Common myeloid progenitor, CD34-positive (primary cell): ENCODE data around the gene MBOAT1.

Source experiments
- CTCF ChIA-PET: fragments of 350-600 bp; sonication (Branson Sonifier 250); formaldehyde crosslinking; loops from one replicate; lab custom pipeline; 2021; ENCODE audit warnings: antibody characterized with exemption; lab: Charles Lee
- POLR2A ChIA-PET: fragments of 350-600 bp; sonication (Branson Sonifier 250); formaldehyde crosslinking; loops from one replicate; lab custom pipeline; 2021; ENCODE audit warnings: antibody characterized with exemption; lab: Charles Lee
- DNase-seq, 3 donors: peaks; one replicate each; pipeline versions ENCODE4 v3.0.0 to v3.0.0-alpha.2; 2013
- H3K27ac ChIP-seq, 2 experiments: 1 replicate in 1 of 2; 2 replicates in 1 of 2; pipeline ENCODE4 v1.7.0; 2013; ENCODE audit warnings: inconsistent platforms in 2 of 2, low read length in 2 of 2, mild to moderate bottlenecking in 2 of 2, low read depth in 1 of 2, moderate library complexity in 1 of 2; ENCODE audit not compliant: severe bottlenecking in 2 of 2, insufficient read depth in 1 of 2, poor library complexity in 1 of 2
- H3K27me3 ChIP-seq, 5 experiments: replicated peaks in 2 of 5; 1 replicate in 3 of 5; 2 replicates in 2 of 5; pipeline versions ENCODE4 v1.6.1 to v1.7.0; 2013; ENCODE audit warnings: low read length in 4 of 5, mild to moderate bottlenecking in 2 of 5, moderate library complexity in 2 of 5, inconsistent platforms in 1 of 5; ENCODE audit not compliant: insufficient read depth in 5 of 5, control insufficient read depth in 4 of 5
- H3K36me3 ChIP-seq, 4 experiments: 1 replicate in 2 of 4; 2 replicates in 2 of 4; pipeline versions ENCODE4 v1.6.1 to v1.7.0; 2013; ENCODE audit warnings: low read length in 3 of 4, control low read depth in 1 of 4, mild to moderate bottlenecking in 1 of 4; ENCODE audit not compliant: control insufficient read depth in 4 of 4, insufficient read depth in 4 of 4
- H3K4me1 ChIP-seq, 4 experiments: 1 replicate in 3 of 4; 2 replicates in 1 of 4; pipeline versions ENCODE4 v1.6.1 to v1.7.1; 2013; ENCODE audit warnings: low read length in 3 of 4, mild to moderate bottlenecking in 3 of 4, control low read depth in 1 of 4, inconsistent platforms in 1 of 4, moderate library complexity in 1 of 4; ENCODE audit not compliant: control insufficient read depth in 4 of 4, insufficient read depth in 4 of 4; ENCODE audit errors: control extremely low read depth in 1 of 4
- H3K4me3 ChIP-seq, 7 experiments: 1 replicate in 4 of 7; 2 replicates in 3 of 7; pipeline versions ENCODE4 v1.5.1 to v1.7.0; 2013; ENCODE audit warnings: mild to moderate bottlenecking in 7 of 7, low read length in 6 of 7, moderate library complexity in 6 of 7, inconsistent platforms in 2 of 7, low read depth in 2 of 7, control low read depth in 1 of 7; ENCODE audit not compliant: insufficient read depth in 4 of 7, control insufficient read depth in 1 of 7; ENCODE audit errors: extremely low read depth in 1 of 7
- H3K9me3 ChIP-seq, 5 experiments: 1 replicate in 4 of 5; 2 replicates in 1 of 5; pipeline versions ENCODE4 v1.6.1 to v1.7.1; 2013; ENCODE audit warnings: low read length in 4 of 5, mild to moderate bottlenecking in 2 of 5, inconsistent platforms in 1 of 5, low read depth in 1 of 5, moderate library complexity in 1 of 5; ENCODE audit not compliant: control insufficient read depth in 4 of 5, insufficient read depth in 2 of 5; ENCODE audit errors: control extremely low read depth in 1 of 5
- WGBS: methylation state at CpG from one replicate; pipeline ENCODE4 v1.1.5; 2013; ENCODE audit not compliant: insufficient coverage; 5-methylcytosine and 5-hydroxymethylcytosine counted together

The MBOAT1 gene

GRCh38 chr6:20058121-20058905 lies 154.0 kb downstream of the MBOAT1 start:
- H3K9me3 ChIP-seq, result no peaks in the 10 kb centered on the region
- 90% methylated on average over 16 of the region's 16 CpGs for WGBS
- H3K4me1 ChIP-seq, result peaks cover 0 to 24% (median 8%) of the 10 kb centered on the region in 4 experiments
- H3K36me3 ChIP-seq, result no peaks in the 10 kb centered on the region
- no peak overlapping the region for H3K27ac ChIP-seq
- ChIA-PET CTCF (interaction anchor here (0.8 kb wide), 1 partner anchor 1530 kb away, joined by 3 read pairs; no protein-coding TSS in a partner anchor), POLR2A (no interaction called here)
- no peak overlapping the region for H3K4me3 ChIP-seq
- no peaks in the 10 kb centered on the region for H3K27me3 ChIP-seq
- DNase-seq, result no peak

DNA sequence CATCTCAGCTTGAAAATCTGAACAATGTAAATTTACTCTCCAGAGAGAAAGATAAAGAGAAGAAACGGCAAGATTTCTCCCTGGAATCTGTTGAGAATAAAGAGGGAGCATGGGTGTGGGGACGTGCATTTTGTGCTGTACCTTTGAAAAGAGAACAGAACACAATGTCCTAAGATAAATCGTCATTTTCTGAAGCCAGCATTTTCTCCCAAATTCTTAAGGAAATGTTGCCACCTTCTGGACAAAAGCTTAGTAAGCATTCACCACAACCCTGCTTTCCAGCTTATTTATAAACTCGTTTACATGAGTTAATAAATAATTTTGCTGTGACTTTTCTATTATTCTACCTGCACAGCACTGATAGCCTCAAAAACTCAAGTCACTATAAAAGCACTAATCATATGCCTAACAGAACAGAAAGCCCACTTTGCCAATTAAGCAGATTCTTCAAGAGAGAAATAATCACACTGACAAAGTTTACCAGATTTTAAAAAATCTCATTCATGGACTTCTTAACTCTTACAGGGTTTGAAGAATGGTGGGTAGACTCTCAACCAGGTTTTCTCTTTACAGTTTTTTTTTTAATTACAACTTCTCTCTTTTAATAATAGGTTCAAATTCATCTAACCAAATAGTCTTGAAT lies 155.8 kb downstream of the MBOAT1 start:
- peak; percentile 52 to 78 (median 73) for DNase-seq
- no peak overlapping the region for H3K27ac ChIP-seq
- CTCF ChIA-PET, result interaction anchor here (0.6 to 2.1 kb wide), 18 partner anchors 8 to 1528 kb away, joined by 3 to 12 read pairs (median 3); no protein-coding TSS in a partner anchor
- H3K4me1 ChIP-seq, result peaks cover 3 to 24% (median 12%) of the 10 kb centered on the region in 4 experiments
- H3K27me3 ChIP-seq, result no peaks in the 10 kb centered on the region
- 20% methylated on average over 2 of the region's 4 CpGs for WGBS
- no peaks in the 10 kb centered on the region for H3K9me3 ChIP-seq
- H3K4me3 ChIP-seq, result no peak overlapping the region
- H3K36me3 ChIP-seq, result no peaks in the 10 kb centered on the region
- POLR2A ChIA-PET, result no interaction called here

GRCh38 chr6:20055916-20056315 lies 156.4 kb downstream of the MBOAT1 start:
- no peaks in the 10 kb centered on the region for H3K36me3 ChIP-seq
- H3K27me3 ChIP-seq, result no peaks in the 10 kb centered on the region
- ChIA-PET CTCF (interaction anchor here (1.0 to 2.1 kb wide), 14 partner anchors 8 to 1527 kb away, joined by 3 to 12 read pairs (median 4); no protein-coding TSS in a partner anchor), POLR2A (no interaction called here)
- no peak overlapping the region for H3K27ac ChIP-seq
- 98% methylated on average over 7 of the region's 7 CpGs for WGBS
- no peak overlapping the region for H3K4me3 ChIP-seq
- no peaks in the 10 kb centered on the region for H3K9me3 ChIP-seq
- no peak for DNase-seq
- peaks cover 3 to 24% (median 12%) of the 10 kb centered on the region in 4 experiments for H3K4me1 ChIP-seq
